HG03558 (cell line): ENCODE data around the gene SOX5.
A peak's percentile ranks its signal among the peaks of the same experiment; 100 is the strongest.
"Not testable (repeated sequence)": the region's sequence is repeated elsewhere in the genome, so short reads cannot be mapped to it uniquely, and the experiment has no call there.

Source experiments
- ATAC-seq: cut with Tn5 transposase; IDR thresholded peaks from one replicate; pipeline ENCODE4 v1.9.1; 2021; ENCODE audit warnings: moderate number of reproducible peaks; ENCODE audit not compliant: unreplicated experiment; ENCODE audit errors: extremely low read depth

The SOX5 gene

GRCh38 chr12:23911574-23911973 lies 37.9 kb downstream of the SOX5 start:
- no peak for ATAC-seq

GRCh38 chr12:23909551-23909950 lies 39.9 kb downstream of the SOX5 start:
- ATAC-seq = no peak

GRCh38 chr12:23906329-23906728 lies 43.1 kb downstream of the SOX5 start:
- no peak for ATAC-seq

GRCh38 chr12:23899434-23899833 lies 50.0 kb downstream of the SOX5 start:
- no peak for ATAC-seq

GRCh38 chr12:23898121-23898520 lies 51.3 kb downstream of the SOX5 start:
- no peak for ATAC-seq

GRCh38 chr12:23895792-23896218 lies 53.7 kb downstream of the SOX5 start:
- ATAC-seq = no peak

GRCh38 chr12:23893611-23894010 lies 55.9 kb downstream of the SOX5 start:
- ATAC-seq = no peak

GRCh38 chr12:23891115-23891514 lies 58.4 kb downstream of the SOX5 start:
- peak; percentile 47 for ATAC-seq

- no peak for ATAC-seq
Observed at GRCh38 chr12:23889069-23889440, 60.4 kb downstream of the SOX5 start.

- ATAC-seq = no peak
Observed at GRCh38 chr12:23888396-23889068, 60.9 kb downstream of the SOX5 start.

- ATAC-seq = no peak
Observed at GRCh38 chr12:23887055-23887835, 62.2 kb downstream of the SOX5 start.

- no peak for ATAC-seq
Observed at GRCh38 chr12:23885394-23885793, 64.1 kb downstream of the SOX5 start.

- no peak for ATAC-seq
Observed at GRCh38 chr12:23884909-23885308, 64.6 kb downstream of the SOX5 start.

- no peak for ATAC-seq
Observed at GRCh38 chr12:23880988-23881387, 68.5 kb downstream of the SOX5 start.

- ATAC-seq = not testable (repeated sequence)
Observed at GRCh38 chr12:23876618-23877017, 72.9 kb downstream of the SOX5 start.

- no peak for ATAC-seq
Observed at GRCh38 chr12:23867794-23868193, 81.7 kb downstream of the SOX5 start.

GRCh38 chr12:23862701-23863100 lies 86.8 kb downstream of the SOX5 start:
- no peak for ATAC-seq

- no peak for ATAC-seq
Observed at GRCh38 chr12:23860019-23860418, 89.5 kb downstream of the SOX5 start.

GRCh38 chr12:23857178-23857577 lies 92.3 kb downstream of the SOX5 start:
- ATAC-seq = no peak

GRCh38 chr12:23855813-23856212 lies 93.7 kb downstream of the SOX5 start:
- ATAC-seq = no peak

- no peak for ATAC-seq
Observed at GRCh38 chr12:23854598-23854997, 94.9 kb downstream of the SOX5 start.

- no peak for ATAC-seq
Observed at GRCh38 chr12:23853640-23854039, 95.8 kb downstream of the SOX5 start.
